H1 (cell line): ENCODE results near the gene MTARC1. TPM values are rescaled to one million over a fixed set of nuclear protein-coding genes. Genes with fewer than 3 reads are reported as not detected.

Experiments
- CHD7 ChIP-seq: fragments of 300-600 bp; sonication (generic); IDR thresholded peaks from 2 replicates; pipeline ENCODE4 v1.7.1; 2012; ENCODE audit warnings: low read length, moderate library complexity, mild to moderate bottlenecking, inconsistent platforms; ENCODE audit not compliant: insufficient replicate concordance
- CTBP2 ChIP-seq: IDR thresholded peaks from 2 replicates; pipeline ENCODE4 v1.7.0; 2011; ENCODE audit warnings: borderline replicate concordance, mild to moderate bottlenecking, moderate library complexity, mixed read lengths, low read length; ENCODE audit not compliant: insufficient read depth, insufficient read length
- EP300 ChIP-seq, 2 experiments: IDR thresholded peaks; 1 replicate in 1 of 2; 2 replicates in 1 of 2; pipeline ENCODE4 v1.6.1; 2011 to 2012; ENCODE audit warnings: low read depth in 2 of 2, low read length in 2 of 2, mild to moderate bottlenecking in 2 of 2, borderline replicate concordance in 1 of 2, inconsistent platforms in 1 of 2, moderate library complexity in 1 of 2
- POLR2A ChIP-seq, 2 experiments: IDR thresholded peaks; 1 replicate in 1 of 2; 2 replicates in 1 of 2; pipeline ENCODE4 v1.6.1; 2011; ENCODE audit warnings: low read depth in 2 of 2, low read length in 2 of 2, mild to moderate bottlenecking in 2 of 2; ENCODE audit errors: control extremely low read depth in 1 of 2
- RBBP5 ChIP-seq: IDR thresholded peaks from 2 replicates; pipeline ENCODE4 v1.7.1; 2012; ENCODE audit warnings: low read depth, mild to moderate bottlenecking, inconsistent platforms, low read length, moderate library complexity, borderline replicate concordance
- SIRT6 ChIP-seq: IDR thresholded peaks from one replicate; pipeline ENCODE4 v1.7.1; 2012; ENCODE audit warnings: low read length, inconsistent platforms
- polyA plus RNA-seq, 7 experiments: library from polyadenylated mRNA; depleted of rRNA in 3 of 7; stranded (reverse) in 5 of 7; unstranded in 2 of 7; fragments of >200 nt in 5 of 7; fragments of 200-250 nt in 2 of 7; gene quantifications; 1 replicate in 5 of 7; 2 replicates in 1 of 7; 4 replicates in 1 of 7; pipeline versions ENCODE4 v1.2.1 to v1.2.3, GENCODE V29; 2011 to 2013; ENCODE audit warnings: missing spikeins in 2 of 7, mixed read lengths in 2 of 7
- total RNA-seq: library from RNA; stranded (reverse); fragmentation: NEBNext Ultra II Directional; extraction: Animal tissue kit (Norgen Biotek cat#: 25700); gene quantifications from 2 replicates; pipeline ENCODE4 v1.2.1, GENCODE V29; 2021

MTARC1 gene
- total and polyA plus RNA-seq, 2 of the 8 experiments (the other 6 are each of a cell fraction or from before 2014, with no cell fraction given) = 17.2 to 46.2 TPM

DNA sequence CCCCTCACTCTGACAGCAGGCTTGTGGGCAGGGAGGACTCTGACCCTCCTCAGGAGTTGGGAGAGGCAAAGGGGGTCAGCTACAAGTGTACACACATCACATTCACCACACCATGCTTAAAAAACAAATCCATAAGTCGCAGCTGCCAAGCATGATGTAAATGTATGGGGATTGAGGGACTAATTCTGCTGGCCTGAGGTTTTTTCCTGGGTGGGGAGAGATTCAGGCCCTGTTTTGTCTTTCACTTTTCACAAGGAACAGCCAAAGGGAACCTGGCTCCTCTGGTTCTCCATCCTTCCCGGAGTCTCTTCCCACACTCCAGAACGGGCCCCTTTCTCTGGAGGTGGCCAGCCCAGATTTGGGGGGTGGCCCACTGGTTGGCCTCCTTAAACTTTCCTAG, 39.9 kb upstream of the MTARC1 start (continued):
- TF ChIP-seq CHD7 (no peak), CTBP2 (no peak), POLR2A (IDR thresholded peaks at IDR 0.05; ENCODE audit: control extremely low read depth in 1 of 2, low read depth in 2 of 2, low read length in 2 of 2) (no peak), SIRT6 (no peak), RBBP5 (no peak), EP300 (IDR thresholded peaks at IDR 0.05; ENCODE audit: borderline replicate concordance in 1 of 2, low read depth in 2 of 2, low read length in 2 of 2) (no peak)
- TF ChIP-seq, all 59 proteins: peak for 0
